ENCODE data around the gene S1PR1. TPM values are rescaled to one million over a fixed set of nuclear protein-coding genes. Genes with fewer than 3 reads are reported as not detected.
"Not testable (repeated sequence)": the region's sequence is repeated elsewhere in the genome, so short reads cannot be mapped to it uniquely, and the experiment has no call there.

Gene S1PR1
- 71.0 and 73.0 TPM in 2 replicates for total RNA-seq

- H3K36me3 Mint-ChIP-seq (ENCODE audit: low read depth) = peaks cover 64% of the 10 kb centered on the region
- peaks cover 57% of the 10 kb centered on the region for H3K4me1 Mint-ChIP-seq (ENCODE audit: low read depth)
- DNase-seq (ENCODE audit: low spot score) = peak; percentile 74
Observed at GRCh38 chr1:101236516-101237228, at the start of gene S1PR1. S1PR1 (plus strand) TSS chr1:101237019; CDS start chr1:101238985, 1,966 bp downstream.

DNA sequence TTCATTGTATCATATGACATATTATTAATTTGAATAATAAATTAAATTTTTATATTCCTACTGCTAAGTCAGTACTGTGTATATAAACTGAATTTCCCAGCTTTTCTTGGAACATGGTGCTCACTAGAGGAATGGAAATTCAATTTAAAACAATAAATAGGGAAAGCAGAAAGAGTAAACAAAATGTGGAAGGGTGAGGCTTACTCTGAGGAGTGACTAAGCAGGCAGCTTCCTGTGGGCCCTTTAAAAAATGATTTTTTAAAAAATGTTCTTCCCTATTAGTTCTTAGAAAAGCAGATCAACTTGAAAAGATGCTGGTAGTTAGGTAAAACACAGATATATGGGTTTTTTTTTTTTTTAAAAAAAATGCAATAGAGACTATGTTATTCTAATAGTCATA, 49.5 kb upstream of the S1PR1 start:
- intact Hi-C loops (cut with micrococcal nuclease) = no loop called here
- peak overlapping the region; percentile 67 for H3K27ac Mint-ChIP-seq
- peaks cover 14% of the 10 kb centered on the region for H3K36me3 Mint-ChIP-seq (ENCODE audit: low read depth)

More at GRCh38 chr1:101236516-101237228, at the start of gene S1PR1:
- Mint-ChIP-seq H3K9me3 (peaks cover 3% of the 10 kb centered on the region), H3K4me3 (ENCODE audit: low read depth) (peak within 1 kb of the TSS; percentile 99), H3K27ac (peak within 1 kb of the TSS; percentile 96), H3K27me3 (ENCODE audit: low read depth) (no peaks in the 10 kb centered on the region)
- intact Hi-C loops (cut with micrococcal nuclease) = no loop called here

GRCh38 chr1:101188331-101188730, 48.5 kb upstream of the S1PR1 start:
- intact Hi-C loops (cut with micrococcal nuclease) = no loop called here
- H3K36me3 Mint-ChIP-seq (ENCODE audit: low read depth) = peaks cover 14% of the 10 kb centered on the region
- no peak for DNase-seq (ENCODE audit: low spot score)
- H3K4me1 Mint-ChIP-seq (ENCODE audit: low read depth) = peaks cover 41% of the 10 kb centered on the region
- H3K27ac Mint-ChIP-seq = no peak overlapping the region
- H3K4me3 Mint-ChIP-seq (ENCODE audit: low read depth) = no peak overlapping the region
- no peaks in the 10 kb centered on the region for H3K27me3 Mint-ChIP-seq (ENCODE audit: low read depth)
- H3K9me3 Mint-ChIP-seq = peaks cover 15% of the 10 kb centered on the region

More for the DNA sequence above, 49.5 kb upstream of the S1PR1 start:
- H3K4me3 Mint-ChIP-seq (ENCODE audit: low read depth) = no peak overlapping the region
- H3K9me3 Mint-ChIP-seq = peaks cover 15% of the 10 kb centered on the region
- DNase-seq (ENCODE audit: low spot score) = no peak
- H3K4me1 Mint-ChIP-seq (ENCODE audit: low read depth) = peaks cover 41% of the 10 kb centered on the region
- H3K27me3 Mint-ChIP-seq (ENCODE audit: low read depth) = no peaks in the 10 kb centered on the region

DNA sequence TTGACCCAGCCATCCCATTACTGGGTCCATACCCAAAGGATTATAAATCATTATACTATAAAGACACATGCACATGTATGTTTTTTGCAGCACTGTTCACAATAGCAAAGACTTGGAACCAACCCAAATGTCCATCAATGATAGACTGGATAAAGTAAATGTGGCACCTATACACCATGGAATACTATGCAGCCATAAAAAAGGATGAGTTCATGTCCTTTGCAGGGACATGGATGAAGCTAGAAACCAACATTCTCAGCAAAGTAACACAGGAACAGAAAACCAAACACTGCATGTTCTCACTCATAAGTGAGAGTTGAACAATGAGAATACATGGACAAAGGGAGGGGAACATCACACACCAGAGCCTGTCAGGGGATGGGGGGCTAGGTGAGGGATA, 47.9 kb upstream of the S1PR1 start:
- DNase-seq (ENCODE audit: low spot score); H3K27me3 Mint-ChIP-seq (ENCODE audit: low read depth); H3K27ac Mint-ChIP-seq; H3K4me3 Mint-ChIP-seq (ENCODE audit: low read depth); intact Hi-C loops (cut with micrococcal nuclease): not testable (repeated sequence)
- Mint-ChIP-seq H3K4me1 (ENCODE audit: low read depth) (peaks cover 41% of the 10 kb centered on the region), H3K9me3 (peaks cover 15% of the 10 kb centered on the region), H3K36me3 (ENCODE audit: low read depth) (peaks cover 14% of the 10 kb centered on the region)

DNA sequence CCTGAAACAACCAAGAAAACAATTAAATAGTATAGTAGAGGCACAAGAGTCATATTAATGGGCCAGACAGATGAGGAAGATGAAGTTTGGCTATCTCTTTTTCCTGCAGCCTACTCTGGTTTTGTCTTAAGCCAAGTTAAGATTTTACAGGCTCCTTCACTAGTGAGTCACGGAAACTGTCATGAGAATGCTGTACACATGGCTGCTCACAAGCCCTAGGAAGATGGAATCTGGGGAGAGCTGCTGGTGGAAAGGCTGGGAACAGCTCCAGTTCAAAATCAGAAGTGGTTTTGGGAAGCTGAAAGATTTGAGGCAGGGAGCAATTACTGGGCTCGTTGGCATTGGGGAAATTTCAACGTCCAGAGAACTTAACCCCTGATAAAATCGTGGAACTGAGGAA, 46.4 kb upstream of the S1PR1 start:
- peaks cover 38% of the 10 kb centered on the region for H3K4me1 Mint-ChIP-seq (ENCODE audit: low read depth)

GRCh38 chr1:101191049-101191448, 45.8 kb upstream of the S1PR1 start:
- no peak overlapping the region for H3K4me3 Mint-ChIP-seq (ENCODE audit: low read depth)
- peaks cover 17% of the 10 kb centered on the region for H3K36me3 Mint-ChIP-seq (ENCODE audit: low read depth)
- no peak overlapping the region for H3K27ac Mint-ChIP-seq
- no peaks in the 10 kb centered on the region for H3K27me3 Mint-ChIP-seq (ENCODE audit: low read depth)
- peaks cover 39% of the 10 kb centered on the region for H3K4me1 Mint-ChIP-seq (ENCODE audit: low read depth)
- intact Hi-C loops (cut with micrococcal nuclease) = no loop called here
- peaks cover 15% of the 10 kb centered on the region for H3K9me3 Mint-ChIP-seq
- no peak for DNase-seq (ENCODE audit: low spot score)

More for the DNA sequence above, 46.4 kb upstream of the S1PR1 start:
- Mint-ChIP-seq H3K36me3 (ENCODE audit: low read depth) (peaks cover 14% of the 10 kb centered on the region), H3K27me3 (ENCODE audit: low read depth) (no peaks in the 10 kb centered on the region), H3K9me3 (peaks cover 15% of the 10 kb centered on the region), H3K4me3 (ENCODE audit: low read depth) (no peak overlapping the region), H3K27ac (no peak overlapping the region)
- DNase-seq (ENCODE audit: low spot score) = no peak
- intact Hi-C loops (cut with micrococcal nuclease) = no loop called here

DNA sequence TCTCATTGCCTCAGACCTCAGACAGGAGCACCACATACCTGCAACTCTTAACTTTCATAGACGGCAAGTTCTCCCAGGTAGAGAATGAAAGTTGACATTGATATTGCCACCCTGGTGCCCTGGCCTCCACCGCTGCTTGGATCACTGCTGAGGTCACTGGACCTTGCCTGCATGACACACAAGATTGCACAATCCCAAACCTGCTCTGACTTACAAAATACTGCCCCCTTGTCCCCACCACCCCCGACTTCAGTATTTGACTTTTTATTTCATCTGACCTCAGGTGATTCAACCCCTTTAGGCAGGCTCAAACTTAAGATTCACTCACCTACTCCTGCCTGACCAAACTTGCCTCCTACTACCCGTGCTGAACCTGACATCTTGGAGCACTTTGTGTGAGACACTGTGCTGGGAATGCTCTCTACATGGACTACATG, 43.1 kb upstream of the S1PR1 start:
- H3K27ac Mint-ChIP-seq = no peak overlapping the region
- H3K4me1 Mint-ChIP-seq (ENCODE audit: low read depth) = peaks cover 34% of the 10 kb centered on the region
- peaks cover 5% of the 10 kb centered on the region for H3K9me3 Mint-ChIP-seq
- no peak overlapping the region for H3K4me3 Mint-ChIP-seq (ENCODE audit: low read depth)
- no peak for DNase-seq (ENCODE audit: low spot score)
- H3K36me3 Mint-ChIP-seq (ENCODE audit: low read depth) = peaks cover 11% of the 10 kb centered on the region
- no peaks in the 10 kb centered on the region for H3K27me3 Mint-ChIP-seq (ENCODE audit: low read depth)
- intact Hi-C loops (cut with micrococcal nuclease) = no loop called here

GRCh38 chr1:101194746-101195145, 42.1 kb upstream of the S1PR1 start:
- Mint-ChIP-seq H3K27me3 (ENCODE audit: low read depth) (no peaks in the 10 kb centered on the region), H3K27ac (no peak overlapping the region), H3K9me3 (peaks cover 5% of the 10 kb centered on the region), H3K4me3 (ENCODE audit: low read depth) (no peak overlapping the region), H3K36me3 (ENCODE audit: low read depth) (peaks cover 14% of the 10 kb centered on the region), H3K4me1 (ENCODE audit: low read depth) (peaks cover 40% of the 10 kb centered on the region)
- no peak for DNase-seq (ENCODE audit: low spot score)
- intact Hi-C loops (cut with micrococcal nuclease) = no loop called here

DNA sequence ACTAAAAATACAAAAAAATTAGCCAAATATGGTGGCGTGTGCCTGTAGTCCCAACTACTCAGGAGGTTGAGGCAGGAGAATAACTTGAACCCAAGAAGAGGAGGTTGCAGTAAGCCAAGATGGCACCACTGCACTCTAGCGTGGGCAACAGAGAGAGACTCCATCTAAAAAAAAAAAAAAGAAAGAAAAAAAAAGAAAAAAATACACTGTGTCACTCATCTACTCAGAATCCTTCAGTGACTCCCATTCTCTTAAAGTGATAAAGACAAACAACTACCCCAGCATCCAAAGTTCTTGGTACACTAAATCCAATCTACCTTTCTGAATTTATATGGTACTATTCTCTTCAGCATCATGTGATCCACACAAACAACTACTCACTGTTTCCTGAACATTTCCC, 40.2 kb upstream of the S1PR1 start:
- H3K27ac Mint-ChIP-seq = peak overlapping the region; percentile 5
- peaks cover 45% of the 10 kb centered on the region for H3K4me1 Mint-ChIP-seq (ENCODE audit: low read depth)
- H3K27me3 Mint-ChIP-seq (ENCODE audit: low read depth) = no peaks in the 10 kb centered on the region
- peaks cover 23% of the 10 kb centered on the region for H3K36me3 Mint-ChIP-seq (ENCODE audit: low read depth)
- intact Hi-C loops (cut with micrococcal nuclease) = no loop called here
- DNase-seq (ENCODE audit: low spot score) = no peak
- H3K9me3 Mint-ChIP-seq = peaks cover 5% of the 10 kb centered on the region
- H3K4me3 Mint-ChIP-seq (ENCODE audit: low read depth) = no peak overlapping the region

GRCh38 chr1:101198842-101199636, 37.8 kb upstream of the S1PR1 start:
- intact Hi-C loops (cut with micrococcal nuclease) = loop anchor here (1.0 kb wide), 4 partner anchors 20 to 92 kb away; no protein-coding TSS in a partner anchor
- Mint-ChIP-seq H3K4me3 (ENCODE audit: low read depth) (peak overlapping the region; percentile 7), H3K4me1 (ENCODE audit: low read depth) (peaks cover 40% of the 10 kb centered on the region), H3K27ac (peak overlapping the region; percentile 85), H3K9me3 (peaks cover 5% of the 10 kb centered on the region), H3K27me3 (ENCODE audit: low read depth) (no peaks in the 10 kb centered on the region), H3K36me3 (ENCODE audit: low read depth) (peaks cover 27% of the 10 kb centered on the region)
- peak; percentile 51 for DNase-seq (ENCODE audit: low spot score)

- Mint-ChIP-seq H3K36me3 (ENCODE audit: low read depth) (peaks cover 27% of the 10 kb centered on the region), H3K4me3 (ENCODE audit: low read depth) (no peak overlapping the region), H3K9me3 (peaks cover 5% of the 10 kb centered on the region), H3K27me3 (ENCODE audit: low read depth) (no peaks in the 10 kb centered on the region), H3K4me1 (ENCODE audit: low read depth) (peaks cover 43% of the 10 kb centered on the region), H3K27ac (peak overlapping the region; percentile 75)
- intact Hi-C loops (cut with micrococcal nuclease) = loop anchor here (1.0 kb wide), 4 partner anchors 20 to 92 kb away; no protein-coding TSS in a partner anchor
- no peak for DNase-seq (ENCODE audit: low spot score)
Observed at GRCh38 chr1:101199637-101199982, 37.2 kb upstream of the S1PR1 start.

DNA sequence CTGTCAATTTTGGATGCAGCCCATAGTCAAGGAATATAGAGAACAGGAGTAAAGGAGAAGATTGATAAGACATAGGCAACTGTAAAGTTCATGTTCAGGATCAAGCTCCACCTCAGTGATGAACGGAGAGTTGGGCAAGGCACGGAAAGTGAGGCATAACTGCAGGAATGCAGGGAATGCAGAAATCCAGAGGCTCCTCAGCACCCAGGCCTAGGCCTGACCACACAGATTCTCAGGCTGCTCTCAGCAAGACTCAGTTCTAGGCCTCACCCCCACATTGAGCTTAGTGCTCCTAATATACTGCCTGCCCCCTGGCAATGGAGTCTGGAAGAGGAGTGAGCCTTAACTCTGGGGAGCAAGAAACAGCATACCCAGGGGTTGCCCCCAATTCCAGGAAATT, 36.3 kb upstream of the S1PR1 start:
- no peak for DNase-seq (ENCODE audit: low spot score)
- no peaks in the 10 kb centered on the region for H3K27me3 Mint-ChIP-seq (ENCODE audit: low read depth)
- peaks cover 27% of the 10 kb centered on the region for H3K36me3 Mint-ChIP-seq (ENCODE audit: low read depth)
- H3K4me1 Mint-ChIP-seq (ENCODE audit: low read depth) = peaks cover 52% of the 10 kb centered on the region
- intact Hi-C loops (cut with micrococcal nuclease) = no loop called here
- H3K4me3 Mint-ChIP-seq (ENCODE audit: low read depth) = no peak overlapping the region
- peak overlapping the region; percentile 75 for H3K27ac Mint-ChIP-seq
- H3K9me3 Mint-ChIP-seq = peaks cover 5% of the 10 kb centered on the region

Measured in activated T-helper 2 cell treated with anti-CD3 and anti-CD28 coated beads, Interferon-gamma antibody, Interleukin-2, Interleukin-4, amounts not matched to agents 10 μg/mL and 5 μg/mL and 100 μg/mL, durations not matched to agents 14 hours and 24 hours and 36 hours (primary cell).